HUDEP-2 (cell line): ENCODE results near the gene PSME4.

Source experiments
- DNase-seq, 76 experiments: peaks; one replicate each; lab custom pipeline; 2025; ENCODE audit not compliant: unreplicated experiment in 76 of 76; lab: John Stamatoyannopoulos, UW

Gene PSME4

GRCh38 chr2:53970724-53971602 is at the start of gene PSME4:
Gene PSME4, minus strand, starts transcription at chr2:53970993. Its CDS starts 209 bp downstream, at chr2:53970784.
- peak in 72 of 76 experiments; percentile 32 to 93 (median 78) for DNase-seq

DNA sequence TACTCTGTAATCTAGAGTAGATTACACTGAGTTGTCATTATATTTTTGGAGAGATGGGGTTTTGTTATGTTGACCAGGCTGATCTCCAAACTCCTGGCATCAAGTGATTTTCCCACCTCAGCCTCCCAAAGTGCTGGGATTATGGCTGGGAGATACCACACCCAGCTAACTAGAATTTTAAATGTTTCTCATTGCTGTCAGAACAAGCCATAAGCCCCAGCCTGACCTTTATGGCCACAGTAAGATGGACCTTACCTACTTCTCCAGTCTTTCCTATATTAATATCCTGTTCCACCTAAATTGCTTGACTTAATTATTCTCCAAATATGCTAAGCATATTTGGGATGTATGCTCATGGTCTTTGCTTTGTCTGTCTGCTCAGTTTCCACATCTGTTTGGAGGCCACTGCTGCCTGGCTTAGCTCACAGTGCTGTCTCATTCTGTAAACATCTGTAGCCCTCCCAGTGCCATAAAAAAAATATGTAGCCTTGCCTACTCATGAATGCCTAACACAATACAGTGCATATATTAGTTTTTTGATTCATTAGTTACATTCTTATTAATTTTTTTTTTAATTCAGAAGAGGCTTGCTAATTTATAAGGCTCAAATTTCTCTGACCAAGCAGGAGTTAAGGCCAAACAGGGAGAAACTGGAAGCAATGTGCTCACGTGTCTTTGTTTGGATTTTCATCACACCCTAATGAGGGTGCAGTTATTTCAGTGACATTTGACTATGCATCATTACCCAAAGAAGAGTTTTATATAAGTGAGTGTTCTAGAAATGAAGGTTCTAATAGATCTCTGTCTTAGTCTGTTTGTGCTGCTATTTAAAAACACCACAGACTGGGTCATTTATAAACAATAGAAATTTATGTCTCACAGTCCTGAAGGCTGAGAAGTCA is 45.3 kb upstream of the PSME4 start:
- DNase-seq, result no peak

DNA sequence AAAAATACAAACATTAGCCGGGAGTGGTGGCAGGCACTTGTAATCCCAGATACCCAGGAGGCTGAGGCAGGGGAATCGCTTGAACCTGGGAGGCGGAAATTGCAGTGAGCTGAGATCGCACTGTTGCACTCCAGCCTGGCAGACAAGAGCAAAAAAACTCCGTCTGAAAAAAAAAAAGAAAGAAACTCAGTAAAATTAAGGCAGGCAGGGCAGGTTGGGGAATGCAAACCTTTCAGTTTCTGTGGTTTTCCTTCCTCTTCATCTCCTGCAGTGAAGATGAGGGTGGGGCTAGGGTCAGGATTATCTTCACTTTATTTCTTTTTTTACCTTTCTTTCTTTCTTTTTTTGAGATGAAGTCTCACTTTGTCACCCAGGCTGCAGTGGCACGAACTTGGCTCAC is 43.2 kb upstream of the PSME4 start:
- no peak for DNase-seq

DNA sequence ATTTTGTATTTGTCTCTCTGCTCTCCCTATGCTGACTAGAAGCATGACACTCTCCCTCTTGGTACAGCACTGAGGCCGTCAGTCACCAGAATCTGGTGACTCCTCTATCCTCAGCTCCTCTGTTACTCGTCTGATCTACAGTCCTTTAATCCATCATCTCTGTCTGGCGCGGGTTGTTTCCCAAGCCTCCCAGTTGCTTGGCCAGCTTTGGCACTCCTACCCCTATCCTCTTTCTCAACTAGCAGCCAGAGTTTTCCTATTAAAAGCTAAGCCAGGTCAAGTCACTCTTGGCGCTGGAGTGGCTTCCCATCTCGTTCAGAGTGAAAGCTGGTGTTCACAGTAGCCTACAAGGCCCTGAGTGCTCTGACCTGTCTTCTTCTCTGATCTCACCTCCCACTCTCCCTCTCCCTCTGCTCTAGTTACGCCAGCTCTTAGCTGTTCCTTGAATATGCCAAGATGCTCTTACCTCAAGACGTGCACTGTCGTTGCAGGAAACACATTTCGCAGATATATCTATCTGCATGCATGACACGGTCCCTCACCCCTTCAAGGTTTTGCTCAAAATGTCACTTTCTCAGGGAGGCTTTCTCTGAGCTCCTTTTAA is 41.8 kb upstream of the PSME4 start:
- DNase-seq, result no peak

DNA sequence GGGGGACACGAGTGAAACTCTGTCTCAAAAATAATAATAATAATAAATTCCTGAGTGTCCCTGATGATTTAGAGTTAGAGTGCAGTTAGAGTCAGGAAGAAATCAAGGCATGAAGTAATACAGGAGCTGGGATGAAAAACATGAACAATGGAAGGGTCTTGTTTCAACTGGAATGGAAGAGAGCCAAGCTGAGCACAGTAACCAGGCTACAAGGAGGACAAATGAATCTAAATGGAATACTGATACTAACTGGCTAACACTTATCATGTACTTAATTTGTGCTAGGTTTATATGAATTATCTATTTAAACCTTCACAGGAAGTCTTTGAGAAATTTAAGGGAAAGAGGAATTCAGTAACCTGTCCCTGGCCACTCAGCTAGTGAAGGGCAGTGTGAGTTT is 38.8 kb upstream of the PSME4 start:
- DNase-seq, result no peak

DNA sequence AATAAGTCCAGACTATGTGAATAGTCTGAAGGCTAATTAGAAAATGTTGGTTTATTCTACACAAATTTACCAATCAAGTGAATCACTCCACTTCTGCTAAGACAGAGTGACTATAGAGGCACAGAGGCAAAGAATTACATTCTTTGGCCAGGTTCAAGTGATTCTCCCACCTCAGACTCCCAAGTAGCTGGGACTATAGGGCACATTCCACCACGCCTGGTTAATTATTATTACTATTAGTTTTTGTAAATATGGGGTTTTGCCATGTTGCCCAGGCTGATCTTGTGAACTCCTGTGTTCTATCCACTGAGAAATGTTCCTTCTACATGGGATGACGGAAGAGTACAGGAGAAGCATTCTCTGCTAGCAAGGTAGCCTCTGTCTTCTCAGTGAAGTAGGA is 37.6 kb upstream of the PSME4 start:
- DNase-seq, result no peak

DNA sequence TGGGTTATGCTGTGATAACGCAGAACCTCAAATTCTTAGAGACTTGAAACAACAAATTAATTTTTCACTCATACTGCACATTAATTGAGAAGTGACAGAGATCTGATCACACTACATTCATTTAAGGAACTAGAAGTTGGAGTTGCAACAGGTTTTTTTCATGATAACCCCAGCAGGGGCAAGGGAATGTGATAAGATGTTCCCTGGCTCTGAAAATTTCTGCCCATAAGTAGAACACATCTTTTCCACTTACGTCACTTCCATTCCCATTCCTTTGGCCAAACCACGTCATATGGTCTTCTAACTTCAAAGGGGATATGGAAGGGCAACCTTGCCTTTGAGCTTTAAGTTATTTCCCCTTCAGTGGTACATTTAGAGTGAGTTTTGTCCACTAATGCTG is 29.7 kb upstream of the PSME4 start:
- DNase-seq, result peak in 43 of 76 experiments; percentile 1 to 75 (median 32)

GRCh38 chr2:54000122-54000521 is 29.3 kb upstream of the PSME4 start:
- DNase-seq, result no peak

DNA sequence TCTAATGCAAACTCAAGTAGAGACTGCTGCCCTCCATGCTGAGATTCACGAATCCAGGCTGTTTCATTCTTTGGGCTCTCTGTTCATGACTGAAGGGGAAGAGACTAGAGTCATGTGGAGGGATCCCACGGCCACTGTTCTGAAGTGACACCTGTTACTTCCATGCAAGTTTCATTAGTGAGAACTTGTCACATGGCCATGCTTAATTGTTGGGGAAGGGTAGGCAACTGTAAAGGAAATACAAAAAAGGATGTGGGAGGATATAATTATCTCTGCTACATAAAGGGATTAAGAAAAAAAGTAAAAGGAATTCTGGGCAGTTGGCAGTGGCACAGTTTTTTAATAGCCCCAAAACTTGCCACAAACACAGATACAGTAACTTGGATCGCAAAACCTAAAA is 28.0 kb upstream of the PSME4 start:
- DNase-seq, result no peak

DNA sequence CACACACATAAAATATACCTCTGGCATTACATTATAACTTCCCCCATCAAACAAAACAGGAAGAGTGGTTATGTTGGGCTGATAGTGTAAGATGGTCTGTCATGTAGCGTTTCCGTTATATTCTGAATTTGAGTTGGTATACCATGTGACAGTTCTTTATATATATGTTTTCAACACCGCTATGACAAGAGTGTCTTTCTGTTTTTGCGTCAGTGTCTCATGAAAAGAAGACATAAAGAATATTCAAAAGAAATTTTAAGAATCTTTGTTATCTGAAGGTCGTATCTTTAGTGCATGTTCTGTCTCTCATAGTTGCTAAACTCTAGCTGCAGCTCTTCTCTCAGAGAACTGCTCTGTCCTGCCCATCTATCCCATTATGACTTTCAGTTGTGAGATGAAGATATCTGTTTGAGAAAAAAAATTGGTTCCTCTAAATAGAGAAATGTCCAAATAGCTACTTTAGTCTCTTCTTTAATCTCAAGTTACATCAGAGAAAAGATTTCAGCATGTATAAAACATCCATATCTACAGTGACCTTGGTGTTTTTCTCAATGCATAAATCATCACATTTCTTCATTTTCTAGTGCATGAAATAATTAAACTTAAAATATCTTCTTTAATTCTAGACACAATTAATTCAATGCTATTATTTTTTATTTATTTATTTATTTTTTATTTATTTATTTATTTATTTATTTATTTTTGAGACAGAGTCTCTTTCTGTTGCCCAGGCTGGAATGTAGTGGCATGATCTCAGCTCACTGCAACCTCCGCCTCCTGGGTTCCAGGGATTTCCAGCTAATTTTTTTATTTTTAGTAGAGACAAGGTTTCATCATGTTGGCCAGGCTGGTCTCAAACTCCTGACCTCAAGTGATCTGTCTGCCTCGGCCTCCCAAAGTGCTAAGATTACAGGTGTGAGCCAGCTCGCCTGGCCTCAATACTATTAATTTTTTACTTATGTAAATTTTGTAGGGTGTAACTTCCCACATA is 24.3 kb upstream of the PSME4 start:
- no peak for DNase-seq

GRCh38 chr2:53991948-53992347 is 21.2 kb upstream of the PSME4 start:
- no peak for DNase-seq

- DNase-seq, result no peak
These were observed 18.5 kb upstream of the PSME4 start for GRCh38 chr2:53989210-53989862.

GRCh38 chr2:53987336-53987921 is 16.6 kb upstream of the PSME4 start:
- DNase-seq, result no peak

GRCh38 chr2:53985646-53986045 is 14.9 kb upstream of the PSME4 start:
- DNase-seq, result no peak

- peak in 19 of 76 experiments; percentile 6 to 51 (median 32) for DNase-seq
These were observed 647 bp downstream of the PSME4 start for GRCh38 chr2:53969968-53970723.

GRCh38 chr2:53969285-53969967 is 1.4 kb downstream of the PSME4 start:
- DNase-seq, result peak in 19 of 76 experiments; percentile 4 to 47 (median 24)

GRCh38 chr2:53964987-53965687 is 5.7 kb downstream of the PSME4 start:
- DNase-seq, result no peak
